NT2/D1 (cell line): ENCODE data around the gene CFAP43.
"Not testable (repeated sequence)": the region's sequence is repeated elsewhere in the genome, so short reads cannot be mapped to it uniquely, and the experiment has no call there.

Experiments
- DNase-seq: peaks from one replicate; pipeline ENCODE4 v3.0.0-alpha.2; 2011; ENCODE audit warnings: low read depth, low spot score
- H3K27me3 ChIP-seq: 2 replicates; pipeline ENCODE4 v1.6.0; 2011; ENCODE audit warnings: mild to moderate bottlenecking; ENCODE audit not compliant: insufficient read length, insufficient read depth
- H3K36me3 ChIP-seq: 2 replicates; pipeline ENCODE4 v1.6.1; 2011; ENCODE audit warnings: mild to moderate bottlenecking, low read length, mixed read lengths; ENCODE audit not compliant: insufficient read depth, insufficient read length
- H3K4me1 ChIP-seq: 2 replicates; pipeline ENCODE4 v1.5.1; 2011; ENCODE audit not compliant: insufficient read depth, insufficient read length
- H3K4me3 ChIP-seq: 2 replicates; pipeline ENCODE4 v1.5.1; 2011; ENCODE audit warnings: low read depth; ENCODE audit not compliant: insufficient read length
- H3K9ac ChIP-seq: 2 replicates; pipeline ENCODE4 v1.6.0; 2011; ENCODE audit warnings: low read depth; ENCODE audit not compliant: insufficient read length
- H3K9me3 ChIP-seq: 2 replicates; pipeline ENCODE4 v1.5.1; 2011; ENCODE audit warnings: mild to moderate bottlenecking, low read length; ENCODE audit not compliant: insufficient read depth
- SUZ12 ChIP-seq: IDR thresholded peaks from 2 replicates; pipeline ENCODE4 v1.6.1; 2011; ENCODE audit not compliant: insufficient read length, insufficient read depth; ENCODE audit errors: extremely low read depth
- YY1 ChIP-seq: IDR thresholded peaks from 2 replicates; pipeline ENCODE4 v1.6.1; 2011; ENCODE audit not compliant: insufficient read length, insufficient read depth
- ZNF274 ChIP-seq: IDR thresholded peaks from 2 replicates; pipeline ENCODE4 v1.6.1; 2011; ENCODE audit warnings: mild to moderate bottlenecking, low read depth, low read length

Gene CFAP43

DNA sequence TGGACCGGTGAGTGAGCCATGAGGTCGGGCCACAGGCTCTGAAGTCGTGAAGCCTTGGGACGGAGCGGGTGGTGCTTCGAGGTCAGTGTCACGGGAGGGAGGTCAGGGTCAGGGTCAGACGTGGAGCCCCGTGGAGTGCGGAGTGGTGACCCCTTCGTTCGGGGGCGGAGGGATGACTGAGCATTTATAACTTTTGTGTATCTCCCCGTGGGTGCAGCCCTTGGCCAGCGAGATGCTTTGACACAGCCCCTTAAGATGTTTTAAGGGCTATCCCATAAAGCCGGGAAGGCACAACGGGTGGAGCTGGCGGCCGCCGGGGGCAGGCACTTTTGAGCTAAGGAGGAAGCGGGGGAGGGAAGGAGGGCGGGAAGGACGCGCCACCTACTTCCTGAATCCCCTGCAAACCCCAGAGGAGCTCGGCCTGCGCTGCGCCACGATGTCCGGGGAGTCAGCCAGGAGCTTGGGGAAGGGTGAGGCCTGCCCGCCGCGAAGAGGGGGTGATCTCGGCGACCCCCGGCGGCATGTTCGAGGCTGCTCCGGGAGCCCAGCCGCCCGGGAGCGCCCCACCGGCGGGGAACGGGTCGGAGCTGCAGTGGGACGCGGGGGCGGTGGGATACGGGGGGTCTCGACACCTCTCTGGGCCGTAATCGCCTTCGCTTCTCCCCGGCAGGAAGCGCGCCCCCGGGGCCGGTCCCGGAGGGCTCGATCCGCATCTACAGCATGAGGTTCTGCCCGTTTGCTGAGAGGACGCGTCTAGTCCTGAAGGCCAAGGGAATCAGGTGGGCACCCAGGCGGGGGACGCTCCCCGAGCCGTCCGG is 22.5 kb upstream of the CFAP43 start, which contains the start of gene GSTO1:
Gene GSTO1, plus strand, starts transcription at position 400 of the 818 bp plus-strand sequence. Its CDS starts 37 bp downstream, at position 437.
- peak within 1 kb of the TSS; percentile 78 for H3K4me3 ChIP-seq
- TF ChIP-seq ZNF274 (no peak), SUZ12 (no peak), YY1 (no peak)

GRCh38 chr10:104253606-104254410 is 21.6 kb upstream of the CFAP43 start:
- Histone ChIP-seq H3K4me3 (peak overlapping the region; percentile 78), H3K36me3 (peaks cover 17% of the 10 kb centered on the region), H3K9me3 (peaks cover 5% of the 10 kb centered on the region; the same call in 1 of the 2 replicates), H3K4me1 (no peaks in the 10 kb centered on the region), H3K9ac (peak overlapping the region; percentile 88), H3K27me3 (no peaks in the 10 kb centered on the region)
- TF ChIP-seq SUZ12, result no peak
- no peak for TF ChIP-seq ZNF274
- no peak for TF ChIP-seq YY1
- DNase-seq, result no peak

More for the DNA sequence above, 22.5 kb upstream of the CFAP43 start, which contains the start of gene GSTO1:
- peaks cover 26% of the 10 kb centered on the region for H3K36me3 ChIP-seq
- H3K9me3 ChIP-seq, result peaks cover 4% of the 10 kb centered on the region; the same call in 1 of the 2 replicates
- no peak for DNase-seq
- peak within 1 kb of the TSS; percentile 88 for H3K9ac ChIP-seq
- no peaks in the 10 kb centered on the region for H3K4me1 ChIP-seq
- no peaks in the 10 kb centered on the region for H3K27me3 ChIP-seq

- no peaks in the 10 kb centered on the region for H3K4me1 ChIP-seq
- no peak for DNase-seq
- no peak overlapping the region for H3K4me3 ChIP-seq
- no peaks in the 10 kb centered on the region for H3K27me3 ChIP-seq
- no peak overlapping the region for H3K9ac ChIP-seq
- peaks cover 11% of the 10 kb centered on the region; the same call in 1 of the 2 replicates for H3K9me3 ChIP-seq
- H3K36me3 ChIP-seq, result peaks cover 10% of the 10 kb centered on the region
- TF ChIP-seq ZNF274, result no peak
- no peak for TF ChIP-seq YY1
- no peak for TF ChIP-seq SUZ12
These were observed 20.9 kb upstream of the CFAP43 start for GRCh38 chr10:104253106-104253505.

DNA sequence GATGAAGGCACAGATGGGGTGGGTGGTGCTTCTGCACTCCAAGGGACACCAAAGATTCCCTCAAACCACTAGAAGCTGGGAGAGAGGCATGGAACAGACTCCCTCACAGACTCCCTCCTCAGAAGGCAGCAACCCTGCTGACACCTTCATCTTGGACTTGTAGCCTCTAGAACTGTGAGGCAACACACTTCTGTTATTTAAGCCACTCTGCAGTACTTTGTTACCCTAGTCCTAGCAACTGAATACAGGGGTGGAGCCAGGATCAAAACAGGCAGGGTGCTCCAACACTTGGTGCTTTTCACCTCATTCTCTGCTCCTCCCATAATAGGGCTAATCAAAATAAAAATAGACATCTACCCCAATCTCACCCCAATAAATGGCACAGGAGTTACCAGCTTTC is 20.2 kb upstream of the CFAP43 start:
- Histone ChIP-seq H3K27me3 (no peaks in the 10 kb centered on the region), H3K4me3 (no peak overlapping the region), H3K4me1 (no peaks in the 10 kb centered on the region), H3K9me3 (peaks cover 13% of the 10 kb centered on the region), H3K9ac (no peak overlapping the region), H3K36me3 (peaks cover 3% of the 10 kb centered on the region)
- TF ChIP-seq SUZ12, result no peak
- no peak for DNase-seq

DNA sequence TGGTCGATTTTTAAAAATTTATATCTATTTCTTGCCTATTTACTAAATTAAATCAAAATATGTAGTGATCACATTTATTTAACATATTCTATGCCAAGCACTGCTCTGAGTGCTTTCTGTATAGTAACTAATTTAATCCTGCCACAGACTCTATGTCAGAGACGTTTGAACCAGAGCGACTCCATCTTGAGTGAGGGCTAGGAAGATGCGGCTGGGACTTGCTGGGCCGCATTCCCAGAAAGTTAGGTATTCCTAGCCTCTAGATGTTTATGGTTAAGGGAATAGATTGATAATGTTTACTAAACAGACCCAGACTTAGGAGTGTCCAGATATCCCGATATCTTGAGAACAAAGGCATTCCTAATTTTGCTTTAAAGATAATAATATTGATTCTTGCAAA is 19.3 kb upstream of the CFAP43 start:
- Histone ChIP-seq H3K4me1 (no peaks in the 10 kb centered on the region), H3K9ac (no peak overlapping the region), H3K36me3 (no peaks in the 10 kb centered on the region), H3K9me3 (peaks cover 21% of the 10 kb centered on the region), H3K27me3 (no peaks in the 10 kb centered on the region), H3K4me3 (no peak overlapping the region)
- no peak for DNase-seq
- TF ChIP-seq SUZ12, result no peak
- no peak for TF ChIP-seq YY1
- no peak for TF ChIP-seq ZNF274

GRCh38 chr10:104250371-104250770 is 18.2 kb upstream of the CFAP43 start:
- TF ChIP-seq SUZ12, result no peak
- TF ChIP-seq ZNF274, result no peak
- TF ChIP-seq YY1, result no peak
- H3K4me1 ChIP-seq, result no peaks in the 10 kb centered on the region
- DNase-seq, result no peak
- no peaks in the 10 kb centered on the region for H3K36me3 ChIP-seq
- H3K9me3 ChIP-seq, result peaks cover 30% of the 10 kb centered on the region
- no peak overlapping the region for H3K9ac ChIP-seq
- H3K4me3 ChIP-seq, result no peak overlapping the region
- H3K27me3 ChIP-seq, result no peaks in the 10 kb centered on the region

DNA sequence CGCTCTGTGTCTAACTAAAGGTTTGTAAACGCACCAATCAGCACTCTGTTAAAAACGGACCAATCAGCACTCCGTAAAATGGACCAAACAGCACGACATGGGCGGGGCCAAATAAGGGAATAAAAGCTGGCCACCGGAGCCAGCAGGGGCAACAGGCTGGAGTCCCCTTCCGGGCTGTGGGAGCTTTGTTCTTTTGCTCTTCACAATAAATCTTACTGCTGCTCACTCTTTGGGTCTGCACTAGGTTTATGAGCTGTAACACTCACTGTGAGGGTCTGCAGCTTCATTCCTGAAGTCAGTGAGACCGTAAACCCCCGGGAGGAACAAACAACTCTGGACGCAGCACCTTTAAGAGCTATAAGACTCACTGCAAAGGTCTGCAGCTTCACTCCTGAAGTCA is 16.8 kb upstream of the CFAP43 start:
- H3K9ac ChIP-seq, DNase-seq, H3K4me3 ChIP-seq, H3K36me3 ChIP-seq, H3K27me3 ChIP-seq, H3K4me1 ChIP-seq: not testable (repeated sequence)
- H3K9me3 ChIP-seq, result peaks cover 35% of the 10 kb centered on the region
